Measurements from ENCODE around the gene USH2A.

GRCh38 chr1:215865060-215865459, 558.2 kb downstream of the USH2A start:
- TF ChIP-seq CTCF (IDR thresholded peaks at IDR 0.05) (no peak), POLR2A (IDR thresholded peaks at IDR 0.05) (no peak)
